ENCODE measurements around the gene OPHN1. TPM values are rescaled to one million over a fixed set of nuclear protein-coding genes. Genes with fewer than 3 reads are reported as not detected.

The OPHN1 gene
- total and polyA plus RNA-seq, 2 of the 13 experiments (the other 11 are each of a cell fraction or from before 2014, with no cell fraction given) = 1.6 to 1.7 TPM

- TF ChIP-seq, protein P1, sequence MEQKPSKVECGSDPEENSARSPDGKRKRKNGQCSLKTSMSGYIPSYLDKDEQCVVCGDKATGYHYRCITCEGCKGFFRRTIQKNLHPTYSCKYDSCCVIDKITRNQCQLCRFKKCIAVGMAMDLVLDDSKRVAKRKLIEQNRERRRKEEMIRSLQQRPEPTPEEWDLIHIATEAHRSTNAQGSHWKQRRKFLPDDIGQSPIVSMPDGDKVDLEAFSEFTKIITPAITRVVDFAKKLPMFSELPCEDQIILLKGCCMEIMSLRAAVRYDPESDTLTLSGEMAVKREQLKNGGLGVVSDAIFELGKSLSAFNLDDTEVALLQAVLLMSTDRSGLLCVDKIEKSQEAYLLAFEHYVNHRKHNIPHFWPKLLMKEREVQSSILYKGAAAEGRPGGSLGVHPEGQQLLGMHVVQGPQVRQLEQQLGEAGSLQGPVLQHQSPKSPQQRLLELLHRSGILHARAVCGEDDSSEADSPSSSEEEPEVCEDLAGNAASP (CRISPR knock-in tag; IDR thresholded peaks at IDR 0.05; ENCODE audit: borderline replicate concordance) = no peak
- TF ChIP-seq LCORL (IDR thresholded peaks at IDR 0.05) (no peak), LCORL (CRISPR knock-in tag; IDR thresholded peaks at IDR 0.05) (no peak), DDIT3 (CRISPR knock-in tag; IDR thresholded peaks at IDR 0.05) (no peak), MEIS1 (CRISPR knock-in tag; IDR thresholded peaks at IDR 0.05; ENCODE audit: borderline replicate concordance) (no peak)
These were observed 1.5 kb downstream of the OPHN1 start (continued) for GRCh38 chrX:68431836-68432235.

DNA sequence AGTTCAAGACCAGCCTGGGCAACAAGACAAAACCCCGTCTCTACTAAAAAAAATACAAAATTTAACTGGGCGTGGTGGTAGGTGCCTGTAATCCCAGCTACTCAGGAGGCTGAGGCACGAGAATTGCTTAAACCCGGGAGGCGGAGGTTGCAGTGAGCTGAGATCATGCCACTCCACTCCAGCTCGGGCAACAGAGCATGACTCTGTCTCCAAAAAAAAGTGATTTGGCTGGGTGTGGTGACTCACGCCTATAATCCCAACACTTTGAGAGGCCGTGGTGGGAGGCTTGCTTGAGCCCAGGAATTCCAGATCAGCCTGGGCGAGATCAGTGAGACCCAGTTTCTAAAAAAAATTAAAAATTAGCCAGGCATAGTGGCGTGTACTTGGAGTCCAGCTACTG lies 4.1 kb downstream of the OPHN1 start:
- Histone ChIP-seq H3K4me2 (ENCODE audit: low read depth, low read length) (no peak overlapping the region), H4K20me1 (ENCODE audit: insufficient read depth, low read length) (no peaks in the 10 kb centered on the region), H3K9ac (ENCODE audit: insufficient read depth, low read depth, low read length) (no peak overlapping the region), H2AFZ (ENCODE audit: low read length) (no peak overlapping the region), H3K36me3 (replicated peaks in 1 of 2; ENCODE audit: control insufficient read depth in 1 of 2, insufficient read depth in 2 of 2, low read length in 2 of 2) (no peaks in the 10 kb centered on the region), H3K4me3 (replicated peaks in 1 of 3; ENCODE audit: insufficient read depth in 1 of 3, low read depth in 2 of 3, low read length in 3 of 3) (no peak overlapping the region), H3K79me2 (ENCODE audit: insufficient read depth, low read length) (no peaks in the 10 kb centered on the region), H3K27ac (ENCODE audit: extremely low read length, insufficient read depth, low read length) (no peak overlapping the region), H3K4me1 (ENCODE audit: insufficient read depth, low read length) (peaks cover 13% of the 10 kb centered on the region), H3K27me3 (ENCODE audit: control insufficient read depth in 1 of 2, insufficient read depth in 2 of 2, low read length in 2 of 2) (no peaks in the 10 kb centered on the region; a peak in 1 of 5 replicates), H3K9me3 (ENCODE audit: low read length) (no peaks in the 10 kb centered on the region)
- DNase-seq (ENCODE audit: low spot score) (no peak), FAIRE-seq (no peak), ATAC-seq (no peak)
- ChIA-PET CTCF (ENCODE audit: low intra/inter-chr PET ratio, low total read pairs) (no interaction called here), POLR2A (no interaction called here)
- WGBS (ENCODE audit: low lambda C conversion rate) = 92% methylated on average over 10 of the region's 10 CpGs
- in situ Hi-C loops (cut with HindIII; ENCODE audit: extremely low pct_ligation_motif_present, low pct_unique_long_range_greater_than_20kb) = no loop called here
- intact Hi-C loops (cut with micrococcal nuclease; ENCODE audit: unreplicated experiment) = no loop called here
- BruUV-seq (replicated peaks) = no TSS peak
- TF ChIP-seq ZNF790 (CRISPR knock-in tag; IDR thresholded peaks at IDR 0.05; ENCODE audit: borderline replicate concordance) (no peak), ZNF703 (CRISPR knock-in tag; IDR thresholded peaks at IDR 0.05; ENCODE audit: borderline replicate concordance) (no peak), HNRNPH1 (optimal IDR thresholded peaks at IDR 0.05; ENCODE audit: low read depth, low read length) (no peak), CSRNP1 (CRISPR knock-in tag; IDR thresholded peaks at IDR 0.05) (no peak), TBL1XR1 (IDR thresholded peaks at IDR 0.05; ENCODE audit: borderline replicate concordance, low read length, partially characterized antibody) (no peak), MYNN (CRISPR knock-in tag; IDR thresholded peaks at IDR 0.05; ENCODE audit: low read depth) (no peak), ZNF34 (CRISPR knock-in tag; IDR thresholded peaks at IDR 0.05; ENCODE audit: borderline replicate concordance) (no peak), MEIS2 (CRISPR knock-in tag; IDR thresholded peaks at IDR 0.05) (no peak), NFIC (IDR thresholded peaks at IDR 0.05; ENCODE audit: low read length) (no peak), SIN3B (IDR thresholded peaks at IDR 0.05; ENCODE audit: low read length) (no peak), MEIS1 (CRISPR knock-in tag; IDR thresholded peaks at IDR 0.05; ENCODE audit: borderline replicate concordance) (no peak), GLI4 (CRISPR knock-in tag; IDR thresholded peaks at IDR 0.05; ENCODE audit: borderline replicate concordance) (no peak)
- TF ChIP-seq, protein P2, sequence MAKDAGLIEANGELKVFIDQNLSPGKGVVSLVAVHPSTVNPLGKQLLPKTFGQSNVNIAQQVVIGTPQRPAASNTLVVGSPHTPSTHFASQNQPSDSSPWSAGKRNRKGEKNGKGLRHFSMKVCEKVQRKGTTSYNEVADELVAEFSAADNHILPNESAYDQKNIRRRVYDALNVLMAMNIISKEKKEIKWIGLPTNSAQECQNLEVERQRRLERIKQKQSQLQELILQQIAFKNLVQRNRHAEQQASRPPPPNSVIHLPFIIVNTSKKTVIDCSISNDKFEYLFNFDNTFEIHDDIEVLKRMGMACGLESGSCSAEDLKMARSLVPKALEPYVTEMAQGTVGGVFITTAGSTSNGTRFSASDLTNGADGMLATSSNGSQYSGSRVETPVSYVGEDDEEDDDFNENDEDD (CRISPR knock-in tag; IDR thresholded peaks at IDR 0.05; ENCODE audit: borderline replicate concordance) = no peak
- TF ChIP-seq, protein P3, sequence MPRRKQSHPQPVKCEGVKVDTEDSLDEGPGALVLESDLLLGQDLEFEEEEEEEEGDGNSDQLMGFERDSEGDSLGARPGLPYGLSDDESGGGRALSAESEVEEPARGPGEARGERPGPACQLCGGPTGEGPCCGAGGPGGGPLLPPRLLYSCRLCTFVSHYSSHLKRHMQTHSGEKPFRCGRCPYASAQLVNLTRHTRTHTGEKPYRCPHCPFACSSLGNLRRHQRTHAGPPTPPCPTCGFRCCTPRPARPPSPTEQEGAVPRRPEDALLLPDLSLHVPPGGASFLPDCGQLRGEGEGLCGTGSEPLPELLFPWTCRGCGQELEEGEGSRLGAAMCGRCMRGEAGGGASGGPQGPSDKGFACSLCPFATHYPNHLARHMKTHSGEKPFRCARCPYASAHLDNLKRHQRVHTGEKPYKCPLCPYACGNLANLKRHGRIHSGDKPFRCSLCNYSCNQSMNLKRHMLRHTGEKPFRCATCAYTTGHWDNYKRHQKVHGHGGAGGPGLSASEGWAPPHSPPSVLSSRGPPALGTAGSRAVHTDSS (CRISPR knock-in tag; conservative IDR thresholded peaks at IDR 0.05) = no peak

All from HepG2 (cell line).